ENCODE results near the gene DNAJC8.

- no peak for TF ChIP-seq CTCF (conservative IDR thresholded peaks at IDR 0.05; ENCODE audit: low read depth, low read length)
- no peak for TF ChIP-seq FOS (IDR thresholded peaks at IDR 0.05; ENCODE audit: low read depth, low read length)
- TF ChIP-seq RAD21 (IDR thresholded peaks at IDR 0.05; ENCODE audit: low read length): no peak
- no peak for TF ChIP-seq RCOR1 (IDR thresholded peaks at IDR 0.05; ENCODE audit: insufficient replicate concordance, low read length)
- no peak for TF ChIP-seq ELK1 (IDR thresholded peaks at IDR 0.05; ENCODE audit: borderline replicate concordance, low read depth, low read length)
- TF ChIP-seq NFE2L2 (IDR thresholded peaks at IDR 0.05; ENCODE audit: low read depth, low read length): no peak
- TF ChIP-seq, protein P1, sequence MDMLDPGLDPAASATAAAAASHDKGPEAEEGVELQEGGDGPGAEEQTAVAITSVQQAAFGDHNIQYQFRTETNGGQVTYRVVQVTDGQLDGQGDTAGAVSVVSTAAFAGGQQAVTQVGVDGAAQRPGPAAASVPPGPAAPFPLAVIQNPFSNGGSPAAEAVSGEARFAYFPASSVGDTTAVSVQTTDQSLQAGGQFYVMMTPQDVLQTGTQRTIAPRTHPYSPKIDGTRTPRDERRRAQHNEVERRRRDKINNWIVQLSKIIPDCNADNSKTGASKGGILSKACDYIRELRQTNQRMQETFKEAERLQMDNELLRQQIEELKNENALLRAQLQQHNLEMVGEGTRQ (IDR thresholded peaks at IDR 0.05; ENCODE audit: low read depth, low read length): no peak
- no peak for TF ChIP-seq POLR2A (IDR thresholded peaks at IDR 0.05; ENCODE audit: low read depth, low read length)
- no peak for TF ChIP-seq RFX5 (IDR thresholded peaks at IDR 0.05; ENCODE audit: low read depth, low read length)
- no peak for TF ChIP-seq MXI1 (IDR thresholded peaks at IDR 0.05; ENCODE audit: borderline replicate concordance, low read depth, low read length)
- TF ChIP-seq CHD1 (IDR thresholded peaks at IDR 0.05; ENCODE audit: low read depth, low read length): no peak
- no peak for TF ChIP-seq SMC3 (IDR thresholded peaks at IDR 0.05; ENCODE audit: low read depth, low read length)
- TF ChIP-seq MAFK (IDR thresholded peaks at IDR 0.05; ENCODE audit: low read depth, low read length): no peak
- no peak for TF ChIP-seq MAZ (IDR thresholded peaks at IDR 0.05; ENCODE audit: borderline replicate concordance, low read depth, low read length)
Observed at GRCh38 chr1:28281608-28282425, 49.0 kb upstream of the DNAJC8 start.
